Lung microvascular endothelial cell (primary cell): ENCODE data around the gene EIF1. TPM values are rescaled to one million over a fixed set of nuclear protein-coding genes. Genes with fewer than 3 reads are reported as not detected.
"Not testable (repeated sequence)": the region's sequence is repeated elsewhere in the genome, so short reads cannot be mapped to it uniquely, and the experiment has no call there.

Experiments
- DNase-seq, 2 donors: peaks; one replicate each; pipeline versions ENCODE4 v3.0.0 to v3.0.0-alpha.2; 2010; ENCODE audit warnings: low read depth in 2 of 2
- total RNA-seq: library from RNA; depleted of rRNA; stranded (reverse); fragments of >200 nt; gene quantifications from 2 replicates; pipeline ENCODE4 v1.2.1, GENCODE V29; 2014

EIF1 gene
- total RNA-seq, 1 donor from 2014 or later, result 82.5 TPM

- DNase-seq, result peak in 1 of 2 donors; percentile 67
Measured at GRCh38 chr17:41678411-41678906, 10.2 kb upstream of the EIF1 start.

GRCh38 chr17:41678907-41679739 lies 9.6 kb upstream of the EIF1 start:
- DNase-seq, result peak in 1 of 2 donors; percentile 85

- no peak for DNase-seq
Measured at GRCh38 chr17:41679740-41680425, 8.8 kb upstream of the EIF1 start.

GRCh38 chr17:41680426-41681040 lies 8.2 kb upstream of the EIF1 start:
- DNase-seq, result no peak

- DNase-seq, result no peak
Measured at GRCh38 chr17:41681776-41682175, 6.9 kb upstream of the EIF1 start.

- DNase-seq, result no peak
Measured at GRCh38 chr17:41682631-41683030, 6.1 kb upstream of the EIF1 start.

GRCh38 chr17:41683441-41684007 lies 5.2 kb upstream of the EIF1 start:
- no peak for DNase-seq

GRCh38 chr17:41684035-41684434 lies 4.7 kb upstream of the EIF1 start:
- DNase-seq, result no peak

- DNase-seq, result not testable (repeated sequence)
Measured at GRCh38 chr17:41685753-41686152, 2.9 kb upstream of the EIF1 start.

- DNase-seq, result no peak
Measured at GRCh38 chr17:41686281-41686680, 2.4 kb upstream of the EIF1 start.

GRCh38 chr17:41687828-41688640 lies 651 bp upstream of the EIF1 start:
- DNase-seq, result peak; percentile 52 to 58

- peak; percentile 73 to 79 for DNase-seq
Measured at GRCh38 chr17:41689497-41690299, 1.0 kb downstream of the EIF1 start.

GRCh38 chr17:41690497-41690896 lies 1.8 kb downstream of the EIF1 start:
- DNase-seq, result no peak

- DNase-seq, result no peak
Measured at GRCh38 chr17:41691031-41691777, 2.5 kb downstream of the EIF1 start.

- DNase-seq, result no peak
Measured at GRCh38 chr17:41692722-41693521, 4.2 kb downstream of the EIF1 start.

- DNase-seq, result no peak
Measured at GRCh38 chr17:41695134-41695661, 6.5 kb downstream of the EIF1 start.

- DNase-seq, result peak; percentile 73 to 81
Measured at GRCh38 chr17:41695954-41696757, 7.5 kb downstream of the EIF1 start.
